Stimulated activated CD8-positive, alpha-beta memory T cell treated with anti-CD3 and anti-CD28 coated beads, Interleukin-15, amount 100 ng/mL, for 1 hour (primary cell): ENCODE data around the gene RNU7-1.

Experiments
- DNase-seq: peaks from one replicate; pipeline ENCODE4 v3.0.0-alpha.2; 2020; ENCODE audit warnings: low read depth

The RNU7-1 gene

GRCh38 chr12:6937481-6938352, 5.9 kb upstream of the RNU7-1 start:
- DNase-seq = peak; percentile 85

GRCh38 chr12:6938353-6939190, 5.0 kb upstream of the RNU7-1 start:
- DNase-seq = no peak

- DNase-seq = no peak
Observed at GRCh38 chr12:6939191-6939540, 4.5 kb upstream of the RNU7-1 start.

- no peak for DNase-seq
Observed at GRCh38 chr12:6941267-6941666, 2.3 kb upstream of the RNU7-1 start.

- no peak for DNase-seq
Observed at GRCh38 chr12:6941782-6942181, 1.8 kb upstream of the RNU7-1 start.

- no peak for DNase-seq
Observed at GRCh38 chr12:6942331-6942665, 1.3 kb upstream of the RNU7-1 start.

GRCh38 chr12:6943389-6943721, 261 bp upstream of the RNU7-1 start:
- DNase-seq = no peak

GRCh38 chr12:6944381-6945186, 968 bp downstream of the RNU7-1 start:
- peak; percentile 71 for DNase-seq

GRCh38 chr12:6945613-6946012, 2.0 kb downstream of the RNU7-1 start:
- no peak for DNase-seq

- DNase-seq = no peak
Observed at GRCh38 chr12:6946033-6946919, 2.7 kb downstream of the RNU7-1 start.

- DNase-seq = no peak
Observed at GRCh38 chr12:6946920-6947374, 3.3 kb downstream of the RNU7-1 start.

- no peak for DNase-seq
Observed at GRCh38 chr12:6947615-6948014, 4.0 kb downstream of the RNU7-1 start.

- DNase-seq = no peak
Observed at GRCh38 chr12:6948873-6949594, 5.4 kb downstream of the RNU7-1 start.

- DNase-seq = no peak
Observed at GRCh38 chr12:6950401-6950801, 6.8 kb downstream of the RNU7-1 start.

GRCh38 chr12:6950811-6951540, 7.4 kb downstream of the RNU7-1 start, which contains the start of gene PTPN6:
PTPN6 (plus strand) TSS chr12:6951356; CDS start chr12:6951513, 157 bp downstream.
- DNase-seq = no peak

GRCh38 chr12:6951551-6952120, 8.0 kb downstream of the RNU7-1 start:
- no peak for DNase-seq

- DNase-seq = no peak
Observed at GRCh38 chr12:6952121-6952862, 8.7 kb downstream of the RNU7-1 start.

GRCh38 chr12:6952863-6953441, 9.3 kb downstream of the RNU7-1 start:
- no peak for DNase-seq
